CD4-positive, alpha-beta T cell treated with Interleukin-12 subunit alpha and Interleukin-12 subunit beta, for 1 hour (primary cell): Measurements from ENCODE around the gene HOXB6.

Source experiments
- DNase-seq: peaks from one replicate; pipeline ENCODE4 v3.0.0-alpha.2; 2020

Gene HOXB6

DNA sequence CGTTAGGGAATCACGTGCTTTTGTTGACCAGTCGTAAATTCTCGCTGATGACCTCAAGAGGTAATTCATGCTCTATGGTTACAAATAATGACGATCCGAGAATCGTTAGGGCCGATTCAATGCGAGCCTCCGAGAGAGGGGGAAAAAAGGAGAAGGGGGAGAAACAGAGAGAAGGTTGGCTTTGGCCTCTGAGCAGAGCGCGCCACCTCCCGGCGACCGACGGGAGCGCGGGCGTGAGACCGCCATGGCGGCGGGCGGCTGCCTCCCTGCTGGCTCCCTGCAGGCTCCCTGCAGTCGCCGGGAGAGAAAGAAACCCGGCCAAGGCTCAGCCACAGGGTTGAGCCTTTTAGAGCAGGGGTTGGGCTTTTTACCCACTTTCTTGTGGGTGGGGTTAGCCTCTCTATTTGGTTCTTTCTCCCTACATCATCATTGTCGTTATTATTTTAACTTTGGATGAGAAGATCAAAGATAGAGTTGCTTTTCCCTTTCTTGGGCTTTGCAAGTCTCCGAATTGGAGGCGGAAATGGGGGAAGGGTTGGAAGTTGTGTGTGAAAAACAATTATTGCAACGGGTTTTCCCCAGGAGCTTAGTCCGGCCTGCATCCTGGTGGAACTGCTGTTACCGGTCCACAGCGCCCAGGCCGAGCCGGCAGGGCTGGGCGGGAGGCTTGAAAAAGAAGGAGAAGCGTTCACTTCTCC, 10.8 kb downstream of the HOXB6 start:
- DNase-seq: peak; percentile 84

DNA sequence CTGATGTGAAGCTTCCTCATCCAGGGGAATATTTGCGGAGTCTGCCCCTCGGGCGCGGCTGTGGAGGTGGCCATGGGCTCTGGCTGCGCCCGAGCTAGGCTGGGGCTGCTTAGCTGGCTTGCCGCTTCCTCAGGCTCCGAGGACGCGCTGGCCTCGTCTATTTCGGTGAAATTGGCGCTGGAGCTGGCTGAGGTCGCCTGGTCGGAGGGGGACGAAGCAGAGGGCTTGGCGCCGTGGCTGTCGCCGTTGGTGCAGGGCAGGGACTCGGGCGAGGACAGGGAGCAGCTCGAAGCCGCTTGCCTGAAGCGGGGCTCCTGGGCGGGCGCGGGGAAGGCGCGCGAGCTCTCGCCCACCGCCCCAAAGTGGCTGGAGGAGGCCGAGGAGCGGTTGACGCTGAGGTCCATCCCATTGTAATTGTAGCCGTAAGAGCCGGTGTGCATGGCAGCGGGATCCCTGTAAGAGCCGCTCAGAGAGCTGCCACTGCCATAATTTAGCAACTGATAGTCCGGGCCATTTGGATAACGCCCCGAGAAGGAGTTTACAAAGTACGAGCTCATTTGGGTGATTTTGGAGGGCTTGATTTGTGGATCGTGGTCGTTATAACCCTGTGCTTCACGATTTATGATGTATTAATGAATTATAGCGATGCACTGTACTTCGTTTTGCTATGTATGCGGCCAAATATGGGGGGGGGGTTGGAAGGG, 11.5 kb downstream of the HOXB6 start, which contains the start of gene HOXB5:
TSS of gene HOXB5 (minus strand) at position 654 of the 704 bp plus-strand sequence. CDS start at position 557, 97 bp downstream.
- DNase-seq: no peak

DNA sequence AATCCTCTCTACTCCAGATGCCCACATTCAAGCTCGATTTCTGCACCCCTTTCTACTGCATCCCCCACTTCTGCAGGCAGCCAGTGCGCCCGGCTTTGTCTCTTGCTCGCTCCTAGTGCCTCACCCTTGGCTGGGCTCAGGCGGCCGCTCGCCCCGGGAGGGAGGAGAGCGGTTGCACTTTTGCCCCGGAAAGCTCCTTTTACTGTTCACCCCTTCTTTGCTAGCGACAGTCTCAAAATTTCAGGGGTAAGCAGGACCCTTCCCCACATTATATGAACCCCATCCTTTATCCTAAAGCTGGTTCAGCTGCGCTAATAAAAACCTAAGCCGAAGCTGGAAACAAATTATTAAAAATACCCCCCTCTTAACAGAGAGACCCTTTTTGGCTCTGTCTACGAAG, 12.2 kb downstream of the HOXB6 start:
- DNase-seq: no peak

DNA sequence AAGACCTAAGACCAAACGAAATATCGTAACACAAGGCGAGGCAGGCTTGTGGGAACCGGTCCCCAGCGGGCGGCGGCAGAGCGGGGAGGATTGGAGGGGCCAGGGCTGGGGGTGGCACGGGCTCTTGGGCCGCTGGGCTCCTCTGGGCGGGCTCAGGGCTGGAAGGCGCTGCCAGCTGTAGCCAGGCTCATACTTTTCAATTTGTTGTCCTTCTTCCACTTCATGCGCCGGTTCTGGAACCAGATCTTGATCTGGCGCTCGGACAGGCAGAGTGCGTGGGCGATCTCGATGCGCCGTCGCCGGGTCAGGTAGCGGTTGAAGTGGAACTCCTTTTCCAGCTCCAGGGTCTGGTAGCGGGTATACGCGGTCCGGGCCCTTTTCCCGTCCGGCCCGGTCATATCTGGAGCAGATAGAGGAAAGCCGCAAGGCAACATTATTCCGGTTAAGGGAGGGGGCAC, 12.7 kb downstream of the HOXB6 start:
- no peak for DNase-seq

DNA sequence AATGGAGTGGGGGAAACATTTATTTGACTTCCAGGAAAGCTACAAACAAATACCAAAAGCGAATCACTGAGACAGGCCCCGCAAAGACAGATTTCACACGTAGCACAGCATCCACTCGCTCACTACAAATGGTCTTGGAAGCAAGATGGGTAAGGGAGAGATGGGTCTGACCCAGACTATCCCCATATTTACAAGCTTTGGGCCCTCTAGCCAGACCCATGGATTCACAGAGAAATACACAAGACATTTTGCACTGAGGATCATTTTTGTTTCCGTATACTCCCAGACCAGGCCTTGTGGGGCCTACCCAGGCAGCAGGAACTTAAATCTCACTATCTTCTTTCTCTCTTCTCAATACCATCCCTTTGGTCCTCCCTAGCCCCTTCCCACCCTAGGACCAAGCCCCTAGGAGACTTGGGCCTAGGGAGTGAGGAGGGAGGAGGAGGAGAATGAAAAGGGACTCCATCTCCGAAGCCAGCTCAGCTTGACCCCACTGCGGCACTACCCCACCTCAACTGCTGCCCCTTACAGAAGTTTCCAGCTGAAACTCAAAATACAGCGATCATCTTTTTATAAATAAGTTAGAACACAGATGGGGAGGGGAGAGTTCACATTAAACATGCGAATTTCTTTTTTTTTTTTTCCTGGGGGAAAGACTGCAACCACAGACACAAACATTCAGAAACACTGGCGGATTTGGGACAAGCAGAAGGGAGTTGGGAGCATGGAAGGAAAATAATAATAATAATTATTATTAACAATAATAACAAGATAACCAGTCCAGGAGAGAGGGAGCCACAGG, 13.3 kb downstream of the HOXB6 start:
- no peak for DNase-seq

DNA sequence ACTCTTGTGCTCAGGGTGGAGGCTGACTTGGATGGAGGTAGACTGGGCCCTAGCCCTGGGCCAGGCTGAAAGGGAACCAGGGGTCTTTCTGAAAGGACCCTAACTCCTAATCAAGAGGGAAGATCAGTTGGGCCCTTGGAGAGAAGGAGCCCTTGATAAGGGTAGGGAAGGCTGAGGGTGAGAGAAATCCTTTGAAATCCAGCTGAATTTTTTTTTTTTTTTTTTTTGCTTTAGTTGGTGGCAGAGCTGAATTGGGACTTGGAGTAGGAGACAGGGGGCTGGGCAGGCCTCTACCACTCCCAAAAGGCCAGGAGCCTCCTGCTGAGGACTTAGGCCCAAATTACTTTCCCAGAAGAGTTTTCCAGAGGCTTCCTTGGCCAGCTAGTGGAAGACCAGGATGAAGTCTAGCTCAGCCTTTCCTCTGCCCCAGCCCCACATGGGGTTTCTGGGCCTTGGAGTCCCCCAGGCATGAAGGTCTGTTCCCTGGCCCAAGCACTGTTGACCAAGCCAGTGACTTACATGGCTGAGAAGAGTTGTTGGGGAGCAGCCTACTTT, 14.1 kb downstream of the HOXB6 start:
- DNase-seq: no peak

DNA sequence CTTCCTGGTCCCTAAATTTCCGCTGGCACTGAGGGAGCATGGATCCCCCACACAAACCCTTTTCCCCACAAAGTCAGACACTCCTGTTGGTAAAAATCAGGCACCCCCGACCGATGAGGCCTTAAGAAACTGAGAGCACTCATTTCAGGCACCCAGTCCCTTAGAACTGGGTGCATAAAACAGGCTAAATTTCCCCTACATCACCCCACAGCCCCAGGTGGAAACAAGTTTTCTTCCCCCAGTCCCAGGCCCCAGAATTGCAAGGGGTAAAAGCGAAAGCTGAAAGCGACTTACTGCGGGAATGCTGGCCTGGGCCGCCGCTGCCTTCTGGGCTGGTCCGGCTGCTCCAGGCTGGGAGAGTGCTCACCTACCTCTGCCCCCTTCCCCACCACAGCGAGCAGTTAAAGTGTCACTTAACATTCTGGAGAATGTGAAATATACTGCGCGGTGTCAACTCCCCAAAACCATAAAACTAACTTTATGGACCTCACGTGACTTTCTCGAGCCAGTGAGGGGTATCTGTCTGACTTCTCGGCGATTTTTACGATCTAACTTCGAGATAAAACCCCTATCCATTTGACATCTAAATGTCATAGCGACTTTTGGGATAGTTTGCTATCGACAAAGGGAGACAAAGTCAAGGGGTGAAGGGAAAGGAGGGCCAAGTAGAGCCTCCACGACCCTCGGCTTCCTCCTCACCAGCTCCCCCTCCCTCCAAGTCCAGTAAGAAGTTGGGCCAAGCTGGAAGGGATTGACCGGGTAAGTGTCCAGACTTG, 14.8 kb downstream of the HOXB6 start, which contains the start of gene HOXB3:
TSS of gene HOXB3 (minus strand) at position 411 of the 776 bp plus-strand sequence. CDS start 37,767 bp downstream, outside the sequence.
- no peak for DNase-seq

DNA sequence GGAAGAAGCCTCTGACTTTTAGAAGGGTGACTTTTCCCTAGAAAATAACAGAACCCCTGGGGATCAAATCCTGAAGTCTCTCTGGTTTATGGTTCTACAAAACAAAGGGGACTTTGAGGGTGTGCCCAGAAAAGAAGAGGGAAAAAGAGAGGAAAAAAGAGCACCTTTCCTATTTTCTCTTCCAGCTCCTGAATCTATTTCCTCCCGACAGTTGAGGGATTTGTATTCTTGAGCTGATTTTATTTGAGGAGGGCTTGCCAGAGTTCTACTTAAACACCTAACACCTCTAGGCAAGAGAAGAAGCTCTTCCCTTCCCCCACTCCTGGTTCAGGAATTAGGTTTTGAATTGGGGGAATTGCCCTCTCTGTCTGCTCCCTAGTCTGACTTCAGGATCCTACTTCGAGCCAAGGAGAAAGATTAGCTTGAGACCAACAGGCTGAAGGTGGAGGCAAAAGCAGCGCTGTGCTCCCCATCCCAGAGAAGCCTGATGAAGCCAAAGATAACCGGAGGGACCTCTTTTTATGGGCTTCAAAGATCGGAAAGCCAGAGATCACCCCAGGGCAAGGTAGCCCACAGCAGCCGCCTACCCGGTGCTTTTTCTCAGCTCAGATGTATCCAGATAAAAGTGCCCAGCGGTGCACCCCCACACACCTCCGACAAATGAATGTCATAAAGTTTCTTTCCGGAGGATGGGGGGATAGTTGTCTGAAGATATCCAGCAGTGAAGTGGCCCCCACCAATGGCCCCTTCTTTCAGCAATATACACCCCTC, 15.5 kb downstream of the HOXB6 start:
- DNase-seq: no peak

DNA sequence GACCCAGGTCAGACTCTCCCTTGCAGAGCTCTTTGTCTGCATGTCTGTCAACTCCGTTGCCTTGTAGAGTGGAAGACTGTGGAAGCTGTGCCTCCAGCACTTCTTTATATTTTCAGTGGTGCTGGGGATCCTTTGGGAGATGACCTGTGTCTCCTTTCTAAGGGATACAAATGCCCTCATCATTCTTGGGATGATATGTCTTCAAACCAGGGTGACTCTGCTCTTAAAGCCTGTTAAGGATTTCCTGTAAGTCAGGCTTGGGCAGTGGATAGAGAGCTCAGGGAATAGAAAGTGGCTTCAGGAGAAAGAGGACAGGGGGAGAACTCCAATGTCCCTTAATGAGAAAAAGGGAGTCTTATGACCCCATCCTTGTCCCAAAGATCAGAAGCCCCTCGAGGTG, 16.3 kb downstream of the HOXB6 start:
- DNase-seq: no peak

DNA sequence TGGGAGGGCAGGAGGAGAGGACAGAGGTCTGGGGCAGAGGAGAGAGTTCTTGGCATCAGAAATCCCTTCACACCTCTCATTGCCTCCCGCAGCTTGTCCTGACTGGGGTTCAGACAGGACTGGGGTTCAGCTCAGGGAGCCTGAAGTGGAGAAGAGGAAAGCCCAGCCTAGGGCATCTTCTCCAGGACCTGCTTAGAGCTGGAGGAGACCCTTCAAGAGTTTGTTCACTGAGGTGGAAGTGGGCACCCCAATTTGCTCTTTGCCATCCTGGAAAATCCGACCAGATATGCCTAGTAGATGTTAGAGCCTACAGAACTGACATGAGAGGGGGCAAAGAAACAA, 16.7 kb downstream of the HOXB6 start:
- no peak for DNase-seq

DNA sequence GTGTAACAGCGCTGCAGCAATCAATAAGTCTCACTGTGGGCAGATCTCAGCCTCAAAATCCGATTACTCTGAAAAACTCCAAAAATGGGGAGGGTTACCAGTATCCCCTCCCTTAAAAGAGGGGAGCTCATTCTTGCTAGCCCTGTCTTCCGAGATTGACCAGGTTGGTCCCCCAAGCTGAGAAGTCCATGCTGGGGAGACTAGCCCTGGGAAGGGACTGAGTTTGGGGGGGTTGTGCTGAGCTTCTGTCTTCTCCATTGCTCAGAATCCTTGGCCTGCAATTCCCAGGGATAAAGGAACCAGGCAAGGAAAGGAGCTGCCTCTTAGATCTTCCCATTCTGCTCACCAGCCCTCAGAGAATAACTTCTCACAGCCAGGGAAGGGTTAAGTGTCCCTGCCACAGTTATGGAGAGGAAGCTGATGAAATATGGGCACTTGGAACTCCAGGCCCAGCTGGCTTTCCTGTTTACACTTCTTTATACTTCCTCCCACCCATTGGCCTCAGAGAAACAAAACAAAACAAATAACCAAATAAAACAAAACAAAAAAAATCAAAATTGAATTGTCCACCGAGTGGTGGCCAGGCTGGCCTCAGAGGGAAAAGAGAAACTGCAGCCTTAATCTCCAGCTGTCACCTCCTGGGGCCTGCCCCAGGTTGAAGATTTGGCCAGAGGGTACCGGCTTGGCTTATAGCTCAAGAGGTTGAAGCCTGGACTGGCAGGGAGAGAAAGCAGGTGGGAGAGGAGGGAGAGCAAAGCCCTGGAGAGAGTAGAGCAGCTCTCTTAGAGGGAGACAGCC, 17.3 kb downstream of the HOXB6 start:
- no peak for DNase-seq

DNA sequence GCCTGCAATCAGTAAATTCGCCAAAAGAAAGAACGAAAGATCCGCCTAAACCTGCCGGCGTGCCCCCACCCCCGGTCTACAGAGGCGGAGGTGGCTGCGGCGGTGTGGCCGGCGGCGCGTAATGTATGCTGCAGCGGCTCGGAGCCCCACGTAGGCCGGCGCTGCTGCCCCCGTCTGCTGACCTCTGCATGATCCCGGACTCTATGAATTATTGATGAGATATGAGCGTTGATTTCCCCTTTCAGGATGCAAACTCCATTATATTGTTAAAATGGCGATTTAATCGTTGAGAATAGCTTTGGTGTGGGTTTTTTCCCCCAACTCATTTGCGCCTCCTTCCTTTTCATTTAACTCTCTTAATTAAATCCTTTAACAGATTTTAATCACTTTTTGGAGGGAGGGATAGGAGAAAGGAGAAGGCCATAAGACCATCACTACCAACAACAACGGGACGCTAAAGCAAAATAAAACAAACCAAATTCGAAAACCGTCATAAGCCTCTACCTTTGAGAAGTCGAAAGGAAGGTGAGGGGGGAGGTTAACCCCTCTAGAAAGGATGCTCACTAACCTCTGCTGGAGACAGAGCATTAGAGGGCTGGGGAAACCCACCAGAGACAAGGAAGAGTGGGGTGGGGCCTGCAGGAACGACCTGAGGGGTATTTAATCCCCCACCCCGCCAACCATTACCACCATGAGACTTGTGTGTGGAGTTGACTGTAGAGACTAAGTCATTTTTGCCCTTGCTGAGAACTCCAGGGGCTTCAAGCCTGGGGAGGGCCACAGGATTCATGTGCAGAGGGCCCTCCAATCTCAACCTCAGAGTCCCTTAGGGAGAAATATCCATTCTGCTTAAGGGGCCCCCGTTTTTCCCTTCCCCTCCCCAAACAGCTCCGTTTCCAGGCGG, 18.2 kb downstream of the HOXB6 start:
- no peak for DNase-seq

DNA sequence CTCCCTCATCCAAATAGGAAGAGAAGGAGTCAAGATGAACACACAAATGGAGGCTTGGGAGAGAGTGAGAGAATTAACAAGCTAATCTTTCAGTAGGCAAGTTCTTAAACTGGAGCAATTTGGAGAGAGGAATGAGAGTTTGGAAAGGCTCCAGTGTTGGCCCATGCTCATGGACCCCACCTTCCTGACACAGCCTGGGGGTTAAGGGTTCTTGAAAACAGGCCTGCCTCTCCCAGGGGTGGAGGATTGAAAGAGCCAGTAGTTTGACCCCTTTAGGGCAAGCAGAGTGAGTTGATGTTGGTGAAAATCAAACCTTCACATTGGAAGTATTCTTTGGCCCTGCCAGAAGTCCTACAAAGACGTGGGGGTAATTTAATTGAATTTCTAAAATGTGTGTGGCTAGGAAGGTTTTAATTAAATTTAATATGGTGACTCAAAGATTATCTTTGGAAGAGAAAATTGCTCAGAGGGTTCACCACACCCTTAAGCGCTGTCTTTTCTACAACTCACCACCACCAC, 20.5 kb downstream of the HOXB6 start:
- no peak for DNase-seq

DNA sequence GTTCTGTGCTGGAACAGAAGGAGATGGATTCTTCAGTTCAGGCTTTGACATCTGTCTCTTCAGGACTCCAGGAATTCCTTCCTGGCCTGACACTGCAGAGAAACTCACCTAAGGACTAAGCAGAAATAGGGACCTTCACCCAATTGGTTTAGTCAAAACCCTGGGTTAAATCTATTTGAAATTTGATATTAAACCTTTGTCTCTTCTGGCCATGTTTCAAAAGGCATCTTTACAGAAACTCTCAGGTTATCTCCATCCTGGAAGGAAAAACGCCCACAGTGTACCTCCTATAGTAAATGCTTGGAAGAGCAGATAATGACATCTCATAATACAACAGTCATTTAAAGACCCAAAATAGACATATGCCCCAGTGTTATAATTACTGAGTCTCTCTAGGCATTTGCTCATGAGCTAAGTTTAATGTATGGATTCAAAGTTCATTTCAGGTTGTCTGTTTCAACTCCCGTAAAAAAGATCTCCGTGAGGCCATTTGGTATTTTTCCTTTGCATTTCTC, 21.0 kb downstream of the HOXB6 start:
- no peak for DNase-seq

DNA sequence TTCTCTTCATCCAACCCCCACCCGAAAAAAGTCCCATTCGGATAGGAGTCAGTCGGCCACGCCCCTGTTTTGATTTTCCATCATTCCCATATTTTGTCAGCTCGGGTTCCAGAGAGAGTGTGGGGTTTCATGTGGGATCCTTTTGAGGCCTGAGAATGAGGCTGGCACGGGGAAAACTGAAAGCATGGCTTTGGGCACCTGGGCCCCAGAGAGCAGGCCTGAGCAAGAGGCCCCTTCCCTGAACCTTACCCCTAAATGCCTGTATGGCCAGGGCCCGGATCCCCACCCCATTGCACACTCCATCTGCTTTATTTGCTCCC, 22.1 kb downstream of the HOXB6 start:
- no peak for DNase-seq

DNA sequence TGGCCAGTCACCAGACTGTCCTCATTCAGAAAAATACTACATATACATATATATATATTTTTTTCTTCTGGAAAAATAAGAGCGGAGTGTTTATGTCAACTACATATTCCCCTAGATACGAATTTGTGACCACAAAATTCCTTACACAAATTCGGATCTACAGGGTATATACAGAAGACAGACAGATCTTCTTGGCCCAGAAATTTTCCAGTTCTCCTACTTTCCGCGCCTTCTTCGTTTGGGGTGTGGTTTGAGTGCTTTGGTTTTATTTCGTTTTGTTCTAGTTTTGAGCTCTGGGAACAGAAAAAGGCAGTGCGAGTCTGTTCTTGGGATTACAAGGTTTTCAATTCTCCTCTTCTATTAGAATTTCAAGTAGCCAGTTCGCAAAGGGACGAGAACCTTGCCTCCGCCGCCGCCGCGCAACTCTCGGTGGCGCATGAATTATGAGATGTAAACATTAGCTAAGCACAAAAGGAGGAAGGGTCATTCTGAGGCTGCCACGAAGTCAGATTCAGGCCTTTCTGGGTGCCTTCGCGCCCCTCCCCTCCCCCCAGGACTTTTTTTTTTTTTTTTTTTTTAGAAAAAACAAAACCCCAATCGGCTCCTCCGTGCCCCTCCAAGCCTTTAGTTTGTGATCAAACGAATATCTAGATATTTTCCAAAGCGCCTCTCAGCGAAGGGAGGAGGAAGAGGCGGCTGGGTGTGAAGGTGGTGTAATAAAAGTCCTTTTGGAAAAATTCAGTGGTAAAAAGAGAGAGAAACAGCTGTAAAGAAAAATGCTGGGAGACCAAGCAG, 24.8 kb downstream of the HOXB6 start:
- no peak for DNase-seq

DNA sequence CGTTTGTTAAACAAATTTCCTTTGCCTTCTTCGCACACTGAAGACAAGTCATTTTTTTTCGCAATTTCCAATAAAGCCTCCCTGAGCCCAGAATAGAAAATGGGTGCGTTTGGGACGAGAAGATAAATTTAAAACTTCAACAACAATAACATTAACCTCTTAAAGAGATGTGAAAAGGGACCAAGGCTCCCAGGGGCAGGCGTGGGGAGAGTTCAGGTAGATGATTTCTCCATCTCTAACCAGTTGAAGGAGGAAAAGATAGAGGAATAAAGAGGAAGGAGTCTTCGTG, 25.4 kb downstream of the HOXB6 start:
- no peak for DNase-seq

DNA sequence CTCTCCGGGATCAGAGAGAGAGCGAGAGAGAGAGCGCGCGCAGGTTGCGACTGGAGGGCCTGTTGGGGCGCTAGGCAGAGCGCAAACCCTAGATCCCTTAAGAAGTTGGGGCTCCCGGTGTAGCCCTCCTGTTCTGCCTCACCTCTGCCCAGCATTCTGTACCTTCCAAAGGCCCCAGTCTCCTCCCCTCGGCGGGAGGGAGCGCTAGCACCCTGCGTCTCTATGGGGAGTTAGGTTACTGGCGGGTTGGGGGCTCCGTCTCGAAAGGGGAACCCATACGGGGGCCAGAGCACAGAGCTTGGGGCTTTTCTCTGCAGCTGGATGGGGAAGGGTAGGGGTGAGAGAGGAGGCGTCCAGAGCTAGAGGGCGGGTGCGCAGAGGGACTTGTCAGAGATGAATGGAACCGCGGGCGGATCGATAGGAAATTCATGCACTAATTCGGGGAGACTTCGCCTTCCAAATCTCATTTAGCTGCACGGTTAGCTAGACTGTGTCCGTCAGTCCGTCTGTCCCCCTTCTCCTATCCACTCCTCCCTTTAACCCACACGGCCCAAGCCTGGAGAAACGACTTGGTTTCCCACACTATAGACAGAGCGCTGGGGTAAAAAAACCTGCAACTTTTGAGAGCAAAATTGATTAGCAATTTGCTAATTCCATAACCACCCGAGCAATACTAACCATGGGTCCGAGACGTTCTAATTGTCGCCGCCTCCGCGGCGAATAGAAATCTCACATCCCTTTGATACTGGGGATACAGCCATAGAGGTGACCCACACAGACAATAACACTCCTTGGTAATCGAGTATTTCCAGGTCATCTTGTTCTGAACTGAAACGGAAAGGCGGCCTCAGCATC, 25.9 kb downstream of the HOXB6 start:
- DNase-seq: no peak
